H1 (cell line): ENCODE data around the gene NELL1. TPM values are rescaled to one million over a fixed set of nuclear protein-coding genes. Genes with fewer than 3 reads are reported as not detected.

Experiments used
- CTCF ChIA-PET: fragments of 300-600 bp; sonication (Branson Sonifier 250); formaldehyde crosslinking; loops from one replicate; lab custom pipeline; 2021; ENCODE audit not compliant: partially characterized antibody; lab: Charles Lee
- POLR2A ChIA-PET: fragments of 300-600 bp; sonication (Branson Sonifier 250); formaldehyde crosslinking; loops from one replicate; lab custom pipeline; 2021; ENCODE audit warnings: inconsistent platforms; ENCODE audit not compliant: partially characterized antibody; lab: Charles Lee
- DNase-seq, 2 experiments: peaks; one replicate each; pipeline versions ENCODE4 v3.0.0 to v3.0.0-alpha.2; 2010 to 2022; ENCODE audit warnings: low spot score in 2 of 2, low read depth in 1 of 2, mixed read lengths in 1 of 2
- FAIRE-seq: peaks from 2 replicates; lab custom pipeline; 2011; peaks lifted over from hg19 to GRCh38; lab: Jason Lieb, UNC
- H2AFZ ChIP-seq: 2 replicates; pipeline ENCODE4 v1.8.1; 2012; ENCODE audit warnings: low read length, inconsistent platforms
- H2AK5ac ChIP-seq: 2 replicates; pipeline ENCODE4 v1.6.1; 2013; ENCODE audit warnings: low read depth, low read length
- H2BK120ac ChIP-seq: replicated peaks from 2 replicates; pipeline ENCODE3; 2013; ENCODE audit warnings: low read depth, low read length, inconsistent platforms
- H2BK12ac ChIP-seq: 2 replicates; pipeline ENCODE4 v1.6.1; 2013; ENCODE audit warnings: low read depth, low read length
- H2BK15ac ChIP-seq: 2 replicates; pipeline ENCODE4 v1.6.1; 2013; ENCODE audit warnings: low read length
- H2BK20ac ChIP-seq: 2 replicates; pipeline ENCODE4 v1.6.1; 2013; ENCODE audit warnings: low read length
- H2BK5ac ChIP-seq: 2 replicates; pipeline ENCODE4 v1.6.1; 2013; ENCODE audit warnings: low read depth, low read length
- H3K14ac ChIP-seq: 2 replicates; pipeline ENCODE4 v1.6.1; 2013; ENCODE audit warnings: inconsistent platforms; ENCODE audit not compliant: insufficient read length
- H3K18ac ChIP-seq: 2 replicates; pipeline ENCODE4 v1.6.1; 2013; ENCODE audit warnings: low read length; ENCODE audit errors: extremely low read depth
- H3K23ac ChIP-seq: 2 replicates; pipeline ENCODE4 v1.6.1; 2013; ENCODE audit warnings: inconsistent platforms; ENCODE audit not compliant: insufficient read length
- H3K23me2 ChIP-seq: 2 replicates; pipeline ENCODE4 v1.6.1; 2013; ENCODE audit warnings: low read depth, low read length
- H3K27ac ChIP-seq: 2 replicates; pipeline ENCODE4 v1.6.1; 2011; ENCODE audit warnings: low read depth, low read length, inconsistent platforms
- H3K27me3 ChIP-seq, 4 experiments: replicated peaks in 1 of 4; 1 replicate in 1 of 4; 2 replicates in 3 of 4; pipeline versions ENCODE4 v1.6.1 to v1.8.1; 2011 to 2013; ENCODE audit warnings: low read length in 3 of 4, mild to moderate bottlenecking in 3 of 4, inconsistent platforms in 2 of 4, mixed read lengths in 2 of 4, moderate library complexity in 1 of 4; ENCODE audit not compliant: control insufficient read depth in 3 of 4, insufficient read depth in 3 of 4; ENCODE audit errors: extremely low read depth in 1 of 4
- H3K36me3 ChIP-seq, 4 experiments: 2 replicates each; pipeline versions ENCODE4 v1.6.1 to v1.8.1; 2011 to 2013; ENCODE audit warnings: mild to moderate bottlenecking in 4 of 4, low read length in 3 of 4, moderate library complexity in 2 of 4, control low read depth in 1 of 4, inconsistent platforms in 1 of 4; ENCODE audit not compliant: insufficient read depth in 4 of 4, control insufficient read depth in 2 of 4
- H3K4ac ChIP-seq: replicated peaks from 2 replicates; pipeline ENCODE3; 2013; ENCODE audit warnings: low read length, low read depth, mixed read lengths, inconsistent platforms; ENCODE audit not compliant: insufficient read length
- H3K4me1 ChIP-seq, 4 experiments: replicated peaks in 1 of 4; 1 replicate in 1 of 4; 2 replicates in 3 of 4; pipeline versions ENCODE4 v1.6.1 to v1.8.1; 2011 to 2013; ENCODE audit warnings: low read length in 3 of 4, inconsistent platforms in 2 of 4, mixed read lengths in 1 of 4; ENCODE audit not compliant: insufficient read depth in 4 of 4, control insufficient read depth in 3 of 4
- H3K4me2 ChIP-seq, 2 experiments: 2 replicates each; pipeline versions ENCODE4 v1.6.1 to v1.8.1; 2011 to 2013; ENCODE audit warnings: low read depth in 2 of 2, low read length in 2 of 2, control low read depth in 1 of 2, inconsistent platforms in 1 of 2, mild to moderate bottlenecking in 1 of 2; ENCODE audit not compliant: insufficient read depth in 1 of 2
- H3K4me3 ChIP-seq, 4 experiments: fragments of 200-600, 300-600 bp in 1 of 4; sonication (generic), shearing (Covaris generic), sonication (Bioruptor Twin) in 1 of 4; 2 replicates each; pipeline versions ENCODE4 v1.5.1 to v1.8.1; 2011 to 2016; ENCODE audit warnings: low read length in 4 of 4, low read depth in 3 of 4, control low read depth in 2 of 4, inconsistent platforms in 2 of 4, mild to moderate bottlenecking in 2 of 4, mixed read lengths in 1 of 4, moderate library complexity in 1 of 4; ENCODE audit not compliant: insufficient read depth in 2 of 4; ENCODE audit errors: extremely low read depth in 1 of 4
- H3K56ac ChIP-seq: replicated peaks from 2 replicates; pipeline ENCODE3; 2013; ENCODE audit warnings: low read depth, mild to moderate bottlenecking, mixed read lengths, low read length, inconsistent platforms; ENCODE audit not compliant: insufficient read length
- H3K79me1 ChIP-seq: 2 replicates; pipeline ENCODE4 v1.6.1; 2013; ENCODE audit warnings: low read depth, low read length, control low read depth
- H3K79me2 ChIP-seq, 2 experiments: 2 replicates each; pipeline versions ENCODE4 v1.6.1 to v1.8.1; 2012 to 2013; ENCODE audit warnings: low read length in 2 of 2, mild to moderate bottlenecking in 2 of 2, inconsistent platforms in 1 of 2; ENCODE audit not compliant: insufficient read depth in 2 of 2, control insufficient read depth in 1 of 2
- H3K9ac ChIP-seq, 4 experiments: replicated peaks in 1 of 4; 1 replicate in 1 of 4; 2 replicates in 3 of 4; pipeline versions ENCODE4 v1.6.1 to v1.8.1; 2011 to 2013; ENCODE audit warnings: low read depth in 3 of 4, low read length in 3 of 4, control low read depth in 2 of 4, mild to moderate bottlenecking in 2 of 4, moderate library complexity in 2 of 4, inconsistent platforms in 1 of 4; ENCODE audit errors: extremely low read depth in 1 of 4
- H3K9me3 ChIP-seq, 2 experiments: 2 replicates each; pipeline versions ENCODE4 v1.6.1 to v1.8.1; 2012 to 2013; ENCODE audit warnings: mild to moderate bottlenecking in 2 of 2, moderate library complexity in 2 of 2, control low read depth in 1 of 2, inconsistent platforms in 1 of 2, low read depth in 1 of 2, low read length in 1 of 2, mixed read lengths in 1 of 2; ENCODE audit not compliant: insufficient read depth in 2 of 2
- H4K20me1 ChIP-seq, 2 experiments: replicated peaks in 1 of 2; 2 replicates each; pipeline versions ENCODE3 to v1.8.1; 2011 to 2013; ENCODE audit warnings: inconsistent platforms in 2 of 2, low read length in 2 of 2, mild to moderate bottlenecking in 1 of 2; ENCODE audit not compliant: insufficient read depth in 2 of 2, control insufficient read depth in 1 of 2
- H4K5ac ChIP-seq: 2 replicates; pipeline ENCODE4 v1.6.1; 2013; ENCODE audit warnings: low read length, low read depth, mixed read lengths, inconsistent platforms; ENCODE audit not compliant: insufficient read length
- H4K8ac ChIP-seq: 2 replicates; pipeline ENCODE4 v1.8.0; 2013; ENCODE audit warnings: mild to moderate bottlenecking, moderate library complexity, low read length, inconsistent platforms; ENCODE audit not compliant: insufficient read depth; ENCODE audit errors: extremely low read depth
- H4K91ac ChIP-seq: replicated peaks from 2 replicates; pipeline ENCODE3; 2013; ENCODE audit warnings: low read length, mixed read lengths, inconsistent platforms; ENCODE audit not compliant: insufficient read length
- BACH1 ChIP-seq: IDR thresholded peaks from 2 replicates; pipeline ENCODE4 v1.6.1; 2012; ENCODE audit warnings: low read length, improper control_type of control experiment
- CREB1 ChIP-seq: IDR thresholded peaks from 2 replicates; pipeline ENCODE4 v1.6.1; 2012; ENCODE audit warnings: inconsistent platforms
- TAF1 ChIP-seq: IDR thresholded peaks from 2 replicates; pipeline ENCODE4 v1.6.1; 2011; ENCODE audit warnings: mild to moderate bottlenecking, low read depth, low read length
- TAF7 ChIP-seq: optimal IDR thresholded peaks from 2 replicates; pipeline ENCODE3; 2011; ENCODE audit warnings: low read depth, mild to moderate bottlenecking, inconsistent platforms, low read length, moderate library complexity, borderline replicate concordance
- WGBS, 2 experiments: shearing (Covaris generic) in 1 of 2; methylation state at CpG; one replicate each; pipeline versions ENCODE4 v1.1.6 to v1.1.7; 2013 to 2015; ENCODE audit warnings: low lambda C conversion rate in 2 of 2, mixed read lengths in 2 of 2, inconsistent platforms in 1 of 2, low coverage in 1 of 2, missing lambda C conversion rate in 1 of 2; ENCODE audit not compliant: insufficient replicate concordance in 2 of 2, insufficient coverage in 1 of 2, insufficient read length in 1 of 2; ENCODE audit errors: extremely low coverage in 1 of 2, missing lambda C conversion rate in 1 of 2; 5-methylcytosine and 5-hydroxymethylcytosine counted together
- polyA plus RNA-seq, 7 experiments: library from polyadenylated mRNA; depleted of rRNA in 3 of 7; stranded (reverse) in 5 of 7; unstranded in 2 of 7; fragments of >200 nt in 5 of 7; fragments of 200-250 nt in 2 of 7; gene quantifications; 1 replicate in 5 of 7; 2 replicates in 1 of 7; 4 replicates in 1 of 7; pipeline versions ENCODE4 v1.2.1 to v1.2.3, GENCODE V29; 2011 to 2013; ENCODE audit warnings: missing spikeins in 2 of 7, mixed read lengths in 2 of 7
- total RNA-seq: library from RNA; stranded (reverse); fragmentation: NEBNext Ultra II Directional; extraction: Animal tissue kit (Norgen Biotek cat#: 25700); gene quantifications from 2 replicates; pipeline ENCODE4 v1.2.1, GENCODE V29; 2021
- TF ChIP-seq, protein P1 (sequence below): IDR thresholded peaks from 2 replicates; pipeline ENCODE4 v1.6.1; 2012; ENCODE audit warnings: inconsistent platforms

NELL1 gene
- total and polyA plus RNA-seq, 2 of the 8 experiments (the other 6 are each of a cell fraction or from before 2014, with no cell fraction given), result 0.21 TPM; not detected in 1

DNA sequence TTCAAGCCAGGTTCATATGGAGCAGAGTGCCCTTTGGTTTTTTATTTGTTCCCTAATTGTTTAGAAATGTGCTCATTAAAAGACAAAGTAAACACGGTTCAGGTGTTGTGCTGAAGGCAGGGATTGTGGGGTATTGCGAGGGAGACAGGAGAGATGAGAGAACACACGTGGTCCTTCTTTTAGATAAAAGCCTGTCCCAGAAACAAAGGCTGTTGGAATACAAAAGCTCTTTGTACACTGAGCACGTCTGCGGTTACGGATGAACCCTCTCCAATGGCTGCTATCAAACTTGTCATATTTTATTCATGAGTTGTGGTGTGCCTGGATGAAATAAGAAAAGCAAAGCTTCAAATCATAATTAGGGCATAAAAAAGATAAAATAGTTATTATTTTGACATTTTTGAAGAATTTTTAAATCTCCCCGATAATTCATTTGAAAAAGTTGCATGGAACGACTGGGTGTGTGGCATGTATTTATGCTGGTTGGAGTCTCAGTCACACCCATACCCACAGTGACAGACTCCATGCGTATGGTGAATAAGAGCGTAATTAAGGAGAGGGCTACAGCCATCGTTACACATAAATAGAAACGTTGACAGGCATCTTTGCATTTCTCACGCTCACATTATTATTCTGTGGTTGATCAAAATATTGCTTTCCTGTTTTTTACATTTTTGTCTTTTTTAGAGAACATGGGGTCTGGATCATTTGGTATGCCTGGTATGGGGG is 92.9 kb downstream of the NELL1 start:
- Histone ChIP-seq H3K56ac (no peak overlapping the region), H3K79me1 (no peaks in the 10 kb centered on the region), H4K20me1 (no peaks in the 10 kb centered on the region), H3K4ac (no peak overlapping the region), H4K5ac (no peak overlapping the region), H3K4me3 (no peak overlapping the region), H3K27me3 (no peaks in the 10 kb centered on the region), H4K8ac (no peak overlapping the region), H2AK5ac (no peak overlapping the region), H3K27ac (no peak overlapping the region), H2BK12ac (no peak overlapping the region), H3K9me3 (no peaks in the 10 kb centered on the region), H4K91ac (no peak overlapping the region), H3K18ac (no peak overlapping the region), H2BK15ac (no peak overlapping the region), H3K4me1 (no peaks in the 10 kb centered on the region; a peak in 1 of 7 replicates), H3K4me2 (no peak overlapping the region), H2BK5ac (no peak overlapping the region), H3K9ac (no peak overlapping the region), H2BK120ac (no peak overlapping the region), H2AFZ (no peak overlapping the region), H2BK20ac (no peak overlapping the region), H3K14ac (no peak overlapping the region), H3K79me2 (no peaks in the 10 kb centered on the region), H3K23me2 (no peaks in the 10 kb centered on the region), H3K36me3 (no peaks in the 10 kb centered on the region), H3K23ac (no peak overlapping the region)
- ChIA-PET CTCF (interaction anchor here (0.9 to 1.9 kb wide), 2 partner anchors 8 kb away, joined by 3 to 6 read pairs; no protein-coding TSS in a partner anchor), POLR2A (no interaction called here)
- no peak for FAIRE-seq
- WGBS, 2 experiments, result 78% methylated on average over 13 of the region's 13 CpGs; no CpG with 5 or more reads in 1 of the 2 experiments
- DNase-seq, result no peak
- TF ChIP-seq BACH1 (no peak), TAF1 (no peak), TAF7 (no peak), CREB1 (no peak)
- TF ChIP-seq, protein P1, sequence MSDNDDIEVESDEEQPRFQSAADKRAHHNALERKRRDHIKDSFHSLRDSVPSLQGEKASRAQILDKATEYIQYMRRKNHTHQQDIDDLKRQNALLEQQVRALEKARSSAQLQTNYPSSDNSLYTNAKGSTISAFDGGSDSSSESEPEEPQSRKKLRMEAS, result no peak
